Lung (tissue), 12 donors: Measurements from ENCODE around the gene ELOVL5. TPM values are rescaled to one million over a fixed set of nuclear protein-coding genes. Genes with fewer than 3 reads are reported as not detected.

Experiments
- ATAC-seq: fragments of 200-7000 bp; cut with Tn5 transposase; one replicate; pipeline ENCODE4 v1.9.1; 2020; ENCODE audit warnings: moderate number of reproducible peaks; ENCODE audit not compliant: insufficient read depth, low FRiP score
- DNase-seq, 3 donors: peaks; one replicate each; pipeline ENCODE4 v3.0.0-alpha.2; 2013 to 2017
- H3K27ac ChIP-seq, 2 donors: one replicate each; pipeline ENCODE4 v1.5.1; 2013; ENCODE audit warnings: mild to moderate bottlenecking in 2 of 2, moderate library complexity in 2 of 2, control low read depth in 1 of 2, inconsistent platforms in 1 of 2, low read depth in 1 of 2, low read length in 1 of 2
- H3K27me3 ChIP-seq, 3 donors: one replicate each; pipeline ENCODE4 v1.5.1; 2013; ENCODE audit warnings: low read length in 2 of 3; ENCODE audit not compliant: control insufficient read depth in 3 of 3, insufficient read depth in 3 of 3
- H3K36me3 ChIP-seq, 4 donors: one replicate each; pipeline ENCODE4 v1.5.1; 2013; ENCODE audit warnings: low read length in 4 of 4, mild to moderate bottlenecking in 1 of 4, moderate library complexity in 1 of 4; ENCODE audit not compliant: control insufficient read depth in 4 of 4, insufficient read depth in 4 of 4
- H3K4me1 ChIP-seq, 5 donors: one replicate each; pipeline ENCODE4 v1.5.1; 2013; ENCODE audit warnings: low read length in 5 of 5, mild to moderate bottlenecking in 2 of 5, moderate library complexity in 1 of 5; ENCODE audit not compliant: control insufficient read depth in 5 of 5, insufficient read depth in 5 of 5
- H3K4me3 ChIP-seq: one replicate; pipeline ENCODE4 v1.5.1; 2013; ENCODE audit warnings: mild to moderate bottlenecking, control low read depth, moderate library complexity
- H3K9ac ChIP-seq, 2 donors: one replicate each; pipeline ENCODE4 v1.5.1; 2013; ENCODE audit warnings: low read length in 2 of 2, control low read depth in 1 of 2; ENCODE audit not compliant: insufficient read depth in 1 of 2
- H3K9me3 ChIP-seq, 4 donors: one replicate each; pipeline ENCODE4 v1.5.1; 2013; ENCODE audit warnings: low read length in 3 of 4, mild to moderate bottlenecking in 1 of 4, moderate library complexity in 1 of 4; ENCODE audit not compliant: control insufficient read depth in 4 of 4, insufficient read depth in 3 of 4
- CTCF ChIP-seq: IDR thresholded peaks from 2 replicates; pipeline ENCODE4 v1.5.1; 2012; ENCODE audit warnings: mild to moderate bottlenecking; ENCODE audit errors: control extremely low read depth, extremely low read depth
- WGBS, 2 donors: extraction: QIAGEN DNeasy Blood & Tissue Kit; methylation state at CpG; one replicate each; pipeline ENCODE4 v1.1.7; 2013; 5-methylcytosine and 5-hydroxymethylcytosine counted together
- polyA plus RNA-seq, 2 donors: library from polyadenylated mRNA; stranded (reverse); fragments of 200-250 nt; gene quantifications; one replicate each; pipeline ENCODE4 v1.2.1, GENCODE V29; 2013
- total RNA-seq, 2 donors: library from RNA; depleted of rRNA in 1 of 2; stranded (reverse); fragments of >200 nt in 1 of 2; gene quantifications; one replicate each; pipeline ENCODE4 v1.2.1, GENCODE V29; 2014 to 2021
- donor health status: control.
- donor health status: control.
- donor health status: Bipolar disorder and iron deficiency.
- donor health status: healthy.
- donor health status: DM: yes; HTN: yes; CAD: no.

The ELOVL5 gene
- total and polyA plus RNA-seq, 4 donors = 37.7 to 95.6 (median 89.9) TPM

DNA sequence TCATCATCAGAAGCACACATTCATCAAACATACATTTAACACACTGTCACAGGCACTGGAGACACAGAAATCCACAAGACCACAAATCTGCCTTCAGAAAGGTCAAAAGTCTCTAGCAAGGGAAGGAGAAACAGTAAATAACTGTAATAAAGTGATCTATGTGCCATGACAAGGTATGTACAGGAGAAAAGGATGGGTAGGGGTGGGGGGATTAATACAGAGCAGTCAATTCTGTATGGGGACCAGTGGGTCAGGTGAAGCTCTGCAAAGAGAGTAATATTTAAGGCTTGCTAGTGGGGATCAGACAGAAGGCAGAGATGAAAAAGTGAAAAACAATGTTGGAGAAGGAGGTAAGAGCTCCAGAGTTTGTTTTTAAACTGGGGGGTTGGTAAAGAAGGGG, 32.6 kb downstream of the ELOVL5 start:
- DNase-seq (no peak), ATAC-seq (no peak)
- Histone ChIP-seq H3K9ac (no peak overlapping the region), H3K27me3 (no peaks in the 10 kb centered on the region), H3K4me1 (peaks cover 0 to 24% (median 5%) of the 10 kb centered on the region in 5 donors), H3K27ac (no peak overlapping the region), H3K4me3 (no peak overlapping the region), H3K9me3 (no peaks in the 10 kb centered on the region), H3K36me3 (peaks cover 0 to 1% (median 0%) of the 10 kb centered on the region in 4 donors)
- TF ChIP-seq CTCF = no peak

GRCh38 chr6:53315086-53315724, 33.5 kb downstream of the ELOVL5 start:
- Histone ChIP-seq H3K4me3 (no peak overlapping the region), H3K27ac (no peak overlapping the region), H3K36me3 (peaks cover 0 to 1% (median 0%) of the 10 kb centered on the region in 4 donors), H3K4me1 (peaks cover 0 to 23% (median 0%) of the 10 kb centered on the region in 5 donors), H3K27me3 (no peaks in the 10 kb centered on the region), H3K9ac (no peak overlapping the region), H3K9me3 (no peaks in the 10 kb centered on the region)
- 83 to 91% methylated on average over 3 of the region's 3 CpGs for WGBS, 2 donors
- TF ChIP-seq CTCF = no peak
- DNase-seq = no peak
- no peak for ATAC-seq

- H3K9ac ChIP-seq = no peak overlapping the region
- no peak for TF ChIP-seq CTCF
- peaks cover 0 to 1% (median 0%) of the 10 kb centered on the region in 4 donors for H3K36me3 ChIP-seq
- ATAC-seq = no peak
- H3K4me3 ChIP-seq = no peak overlapping the region
- DNase-seq = peak in 1 of 3 donors; percentile 40
- H3K27me3 ChIP-seq = no peaks in the 10 kb centered on the region
- no peaks in the 10 kb centered on the region for H3K9me3 ChIP-seq
- H3K4me1 ChIP-seq = peaks cover 0 to 34% (median 7%) of the 10 kb centered on the region in 5 donors
- 67 to 77% methylated on average over 4 of the region's 4 CpGs for WGBS, 2 donors
- peak overlapping the region in 1 of 2 donors; percentile 40 for H3K27ac ChIP-seq
Observed at GRCh38 chr6:53313784-53314400, 34.9 kb downstream of the ELOVL5 start.
